NCI-H128 (cell line): ENCODE measurements around the gene CNIH4.
"Not testable (repeated sequence)": the region's sequence is repeated elsewhere in the genome, so short reads cannot be mapped to it uniquely, and the experiment has no call there.

ENCODE experiments used
- DNase-seq: peaks from one replicate; lab custom pipeline; 2025; ENCODE audit not compliant: unreplicated experiment; lab: John Stamatoyannopoulos, UW

Gene CNIH4

DNA sequence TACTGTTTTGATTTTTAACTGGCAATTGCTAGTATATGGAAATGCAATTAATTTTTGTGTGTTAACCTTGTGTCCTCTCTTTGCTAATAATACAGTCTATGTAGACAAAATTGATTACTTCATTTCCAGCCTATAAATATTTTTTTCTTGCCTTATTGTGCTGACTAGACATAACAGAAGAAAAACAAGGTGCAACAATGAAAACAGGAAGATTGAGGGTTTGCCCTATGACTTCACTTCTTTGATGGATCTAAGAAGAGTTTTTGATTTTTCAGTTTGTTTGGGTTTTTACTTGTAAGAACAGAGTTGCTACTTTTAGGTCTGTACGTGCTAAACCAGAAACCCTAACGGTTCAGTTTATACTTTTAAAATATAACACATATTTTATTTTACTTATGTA is 8.5 kb upstream of the CNIH4 start:
- DNase-seq = no peak

DNA sequence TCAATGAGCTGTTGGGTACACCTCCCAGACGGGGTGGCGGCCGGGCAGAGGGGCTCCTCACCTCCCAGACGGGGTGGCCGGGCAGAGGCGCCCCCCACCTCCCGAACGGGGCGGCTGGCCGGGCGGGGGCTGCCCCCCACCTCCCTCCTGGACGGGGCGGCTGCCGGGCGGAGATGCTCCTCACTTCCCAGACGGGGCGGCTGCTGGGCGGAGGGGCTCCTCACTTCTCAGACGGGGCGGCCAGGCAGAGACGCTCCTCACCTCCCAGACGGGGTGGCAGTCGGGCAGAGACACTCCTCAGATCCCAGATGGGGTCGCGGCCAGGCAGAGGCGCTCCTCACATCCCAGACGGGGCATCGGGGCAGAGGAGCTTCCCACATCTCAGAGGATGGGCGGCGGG is 7.0 kb upstream of the CNIH4 start:
- not testable (repeated sequence) for DNase-seq

DNA sequence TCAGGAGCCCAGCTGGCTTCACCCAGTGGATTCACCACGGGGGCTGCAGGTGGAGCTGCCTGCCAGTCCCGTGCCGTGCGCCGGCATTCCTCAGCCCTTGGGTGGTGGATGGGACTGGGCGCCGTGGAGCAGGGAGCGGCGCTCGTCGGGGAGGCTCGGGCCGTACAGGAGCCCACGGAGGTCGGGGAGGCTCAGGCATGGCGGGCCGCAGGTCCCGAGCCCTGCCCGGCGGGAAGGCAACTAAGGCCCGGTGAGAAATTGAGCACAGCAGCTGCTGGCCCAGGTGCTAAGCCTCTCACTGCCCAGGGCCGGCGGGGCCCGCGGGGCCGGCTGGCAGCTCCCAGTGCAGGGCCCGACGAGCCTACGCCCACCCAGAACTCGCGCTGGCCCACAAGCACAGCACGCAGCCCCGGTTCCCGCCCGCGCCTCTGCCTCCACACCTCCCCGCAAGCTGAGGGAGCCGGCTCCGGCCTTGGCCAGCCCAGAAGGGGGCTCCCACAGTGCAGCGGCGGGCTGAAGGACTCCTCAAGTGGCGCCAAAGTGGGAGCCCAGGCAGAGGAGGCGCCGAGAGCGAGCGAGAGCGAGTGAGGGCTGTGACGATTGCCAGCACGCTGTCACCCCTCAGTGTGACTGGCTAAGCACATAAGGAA is 4.1 kb upstream of the CNIH4 start:
- DNase-seq = not testable (repeated sequence)

DNA sequence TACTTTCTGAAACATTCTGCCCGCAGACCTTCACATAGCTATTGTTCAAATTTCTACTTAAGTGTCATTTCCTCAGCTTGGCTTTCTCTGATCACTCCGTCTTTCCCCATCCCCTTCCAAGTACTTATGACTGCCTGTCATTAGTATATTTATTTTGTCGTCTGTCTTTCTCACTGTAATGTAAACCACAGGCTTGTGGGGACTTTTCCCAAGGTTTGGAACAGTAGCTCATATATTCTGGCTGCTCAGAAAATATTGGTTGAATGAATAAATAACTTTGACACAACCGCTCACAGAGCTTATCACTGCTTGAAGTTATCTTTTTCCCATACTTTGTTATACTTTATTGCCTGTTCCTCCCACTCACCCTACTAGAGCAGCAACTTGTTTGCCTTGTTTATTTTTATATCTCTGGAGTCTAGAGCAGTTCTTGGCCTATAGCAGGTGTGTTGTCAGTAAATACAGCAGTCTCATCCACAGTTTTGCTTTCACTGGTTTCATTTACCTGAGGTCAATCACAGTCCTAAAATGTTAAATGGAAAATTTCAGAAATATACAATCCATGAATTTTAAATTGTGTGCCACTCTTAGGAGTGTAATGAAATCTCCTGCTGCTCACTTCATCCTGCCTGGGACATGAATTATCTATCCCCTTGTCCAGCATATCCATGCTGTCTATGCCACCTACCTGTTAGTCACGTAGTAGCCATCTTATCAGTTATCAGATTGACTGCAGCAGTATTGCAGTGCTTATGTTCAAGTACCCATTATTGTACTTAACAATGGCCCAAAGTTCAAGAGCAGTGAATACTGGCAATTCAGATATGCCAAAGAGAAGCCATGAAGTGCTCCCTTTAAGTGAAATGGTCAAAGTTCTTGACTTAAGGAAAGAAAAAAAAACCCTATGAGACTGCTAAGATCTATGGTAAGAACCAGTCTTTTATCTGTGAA is 2.4 kb upstream of the CNIH4 start:
- no peak for DNase-seq

DNA sequence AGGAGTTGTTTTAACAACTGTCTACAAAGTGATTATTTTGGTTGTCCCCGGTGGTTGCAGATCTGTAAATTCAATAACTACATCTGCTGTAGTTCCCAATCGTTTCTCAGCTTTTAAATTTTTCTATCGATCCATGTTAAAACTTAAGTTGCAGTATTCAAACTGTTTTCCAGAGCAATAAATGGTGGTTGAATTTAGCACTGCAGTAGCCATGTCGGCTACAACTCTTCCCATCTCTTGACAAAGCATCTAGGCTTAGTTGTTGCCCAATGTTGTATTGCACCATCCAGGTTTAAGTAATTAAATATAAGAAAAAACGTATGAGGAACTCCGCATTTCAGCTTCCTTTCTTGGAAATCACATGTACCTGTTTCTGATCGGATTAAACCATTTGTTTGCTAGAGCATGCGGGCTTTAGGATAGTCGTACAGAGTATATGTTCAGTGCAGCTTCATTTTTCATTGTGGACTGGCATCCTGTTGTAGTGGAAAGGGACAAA is 996 bp downstream of the CNIH4 start:
- no peak for DNase-seq

DNA sequence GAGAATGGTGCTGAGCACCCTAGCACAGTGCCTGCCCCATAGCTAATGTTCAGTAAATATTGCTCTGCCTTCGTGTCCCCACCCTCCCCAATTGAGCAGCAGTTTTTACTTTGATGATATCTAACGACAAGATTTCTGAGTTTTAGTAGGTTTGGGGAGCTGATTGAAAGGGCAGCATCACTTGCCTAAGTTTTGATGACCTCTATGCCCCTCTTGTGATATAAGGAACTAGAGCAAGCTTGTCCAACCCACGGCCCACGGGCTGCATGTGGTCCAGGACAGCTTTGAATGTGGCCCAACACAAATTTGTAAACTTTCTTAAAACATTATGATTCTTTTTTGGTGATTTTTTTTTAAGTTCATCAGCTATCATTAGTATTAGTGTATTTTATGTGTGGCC is 1.6 kb downstream of the CNIH4 start:
- DNase-seq = no peak

DNA sequence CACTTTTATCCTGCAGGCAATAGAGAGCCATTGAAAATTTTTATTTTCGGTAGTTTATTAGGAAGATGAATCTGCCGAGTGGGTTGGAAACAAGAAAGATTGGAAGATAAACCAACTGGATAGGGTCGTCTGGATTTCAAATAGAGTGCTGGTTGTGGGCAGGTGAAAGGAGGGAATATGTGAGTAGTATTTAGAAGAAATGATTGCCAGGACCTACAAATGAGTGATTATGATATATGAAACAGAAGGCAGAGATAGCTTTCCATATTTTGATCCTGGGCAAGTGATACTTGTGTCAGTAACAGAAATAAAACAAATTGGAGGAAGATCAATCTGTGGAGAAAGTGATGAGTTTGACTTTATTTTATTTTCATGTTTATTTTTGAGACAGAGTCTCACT is 2.5 kb downstream of the CNIH4 start:
- DNase-seq = no peak

DNA sequence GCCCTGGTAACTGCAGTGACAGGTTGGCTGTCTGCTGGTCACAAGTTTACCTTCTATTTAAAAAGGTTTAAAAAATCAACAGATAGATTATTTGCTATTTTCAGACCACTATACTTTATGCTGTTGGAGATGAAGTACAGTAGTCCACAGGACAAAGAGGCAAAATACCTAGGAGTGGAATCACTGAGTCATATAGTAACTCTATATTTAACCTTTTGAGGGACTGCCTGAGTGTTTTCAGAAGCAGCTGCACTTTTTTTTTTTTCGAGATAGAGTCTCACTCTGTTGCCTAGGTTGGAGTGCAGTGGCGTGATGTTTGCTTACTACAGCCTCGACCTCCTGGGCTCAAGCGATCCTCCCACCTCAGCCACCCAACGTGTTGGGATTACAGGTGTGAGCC is 11.7 kb downstream of the CNIH4 start:
- no peak for DNase-seq

DNA sequence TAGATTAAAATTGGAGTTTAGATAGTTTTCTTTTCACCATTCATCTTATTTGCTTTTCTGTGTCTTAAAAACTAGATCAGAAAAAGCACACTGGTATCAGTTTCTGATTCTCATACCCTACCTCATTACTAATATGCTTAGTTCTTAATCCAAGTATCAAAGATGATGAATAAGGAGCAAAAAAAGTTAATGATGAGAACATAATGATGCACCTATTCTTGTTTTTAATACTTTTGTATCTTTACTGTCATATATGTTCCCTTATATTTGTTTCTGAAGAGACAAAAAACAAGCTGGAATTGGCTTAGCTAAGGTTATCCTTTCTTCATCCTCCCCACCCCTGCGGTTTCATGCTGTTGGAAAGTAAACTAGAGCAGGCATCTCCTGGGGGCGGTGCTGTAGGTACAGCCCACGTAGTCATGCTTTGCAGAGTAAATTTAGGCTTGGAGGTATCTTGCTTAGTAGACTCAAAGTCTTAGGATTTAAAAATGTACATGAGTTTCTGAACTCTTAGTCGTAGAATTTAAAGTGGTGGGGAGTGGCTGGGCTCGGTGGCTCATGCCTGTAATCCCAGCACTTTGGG is 16.4 kb downstream of the CNIH4 start:
- DNase-seq = no peak

DNA sequence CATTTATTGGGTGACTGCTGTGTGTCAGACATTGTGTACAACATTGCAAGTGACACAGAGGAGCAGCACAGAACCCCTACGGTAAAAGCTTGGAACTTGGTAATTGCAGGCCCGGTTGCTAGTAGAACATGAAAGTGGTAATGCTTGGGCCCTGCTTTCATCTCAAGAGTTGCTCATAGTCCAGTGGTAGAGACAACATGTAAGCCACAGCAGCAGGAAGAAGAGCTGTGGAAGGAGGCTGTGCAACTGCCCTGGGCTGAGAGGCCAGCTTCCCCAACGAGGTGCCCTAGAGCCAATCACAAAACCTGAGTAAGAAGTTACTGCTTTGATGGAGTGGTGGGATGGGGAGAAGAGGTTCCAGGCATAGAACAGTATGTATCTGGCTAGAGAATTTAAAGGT is 18.4 kb downstream of the CNIH4 start:
- DNase-seq = no peak

DNA sequence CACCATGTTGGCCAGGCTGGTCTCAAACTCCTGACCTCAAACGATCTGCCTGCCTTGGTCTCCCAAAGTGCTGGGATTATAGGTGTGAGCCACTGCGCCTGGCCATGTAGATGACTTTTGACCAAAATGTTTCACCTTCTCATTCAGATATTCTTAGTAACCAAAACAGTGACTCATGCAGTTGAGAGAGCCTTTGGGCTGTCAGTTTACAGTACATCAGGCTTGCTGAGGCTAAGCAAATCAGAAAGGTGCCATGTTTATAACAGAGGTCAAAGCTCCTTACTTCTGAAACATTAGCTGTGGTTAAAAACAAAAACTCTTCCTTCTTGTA is 21.0 kb downstream of the CNIH4 start:
- no peak for DNase-seq

DNA sequence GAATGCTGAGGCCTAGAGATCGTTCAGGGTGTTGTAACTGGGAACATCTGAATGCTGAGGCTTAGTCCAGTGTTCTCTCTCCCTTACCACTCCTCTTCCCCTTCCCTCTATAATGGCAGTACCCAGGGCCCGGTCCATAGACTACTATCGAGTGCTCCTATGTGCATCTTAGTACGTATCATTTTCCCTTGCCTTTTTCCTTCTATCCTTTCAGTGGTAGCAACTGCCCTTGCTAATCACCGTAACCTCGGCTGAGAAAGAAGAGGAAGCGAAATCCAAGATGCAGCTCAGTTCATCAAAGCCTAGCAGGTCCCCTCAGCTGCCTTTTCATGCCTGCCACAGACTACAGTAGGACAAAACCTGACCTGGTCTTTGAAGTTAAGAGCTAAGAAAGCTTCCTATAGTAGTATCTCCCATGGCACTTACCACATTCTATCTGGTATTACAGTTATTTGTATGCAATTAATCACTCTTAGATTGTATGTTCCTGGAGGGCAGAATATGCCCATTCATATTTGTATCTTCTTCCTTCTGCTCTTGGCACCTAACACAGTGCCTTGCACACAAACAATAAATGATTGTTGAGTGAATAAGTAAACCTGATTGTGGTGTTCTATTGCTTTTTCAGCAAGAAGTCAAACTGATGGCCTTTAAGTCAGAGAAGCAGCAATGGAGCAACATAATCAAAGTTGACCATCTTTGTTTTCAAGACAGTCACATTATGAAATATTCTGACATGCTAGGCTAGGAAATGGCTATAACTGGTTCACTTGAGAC is 22.4 kb downstream of the CNIH4 start:
- DNase-seq = no peak

DNA sequence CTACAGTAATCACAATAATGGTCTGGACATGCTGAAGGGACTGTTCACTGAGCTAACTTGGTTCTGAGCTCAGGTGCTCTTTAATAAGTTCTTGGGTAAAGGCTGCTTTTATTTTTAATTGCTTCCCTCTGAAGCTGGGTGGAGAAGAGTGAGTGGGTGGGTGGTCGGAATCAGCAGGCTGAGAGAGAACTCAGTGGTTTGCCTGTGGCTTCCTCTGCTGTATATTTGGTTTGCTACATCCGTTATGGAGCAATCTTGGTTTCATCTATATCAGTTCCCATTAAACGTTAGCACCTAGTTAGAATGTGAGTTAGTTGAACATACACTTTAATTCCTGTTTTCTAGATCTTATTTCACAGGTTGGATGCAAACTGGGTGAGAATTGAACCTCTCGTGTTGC is 23.3 kb downstream of the CNIH4 start:
- no peak for DNase-seq

DNA sequence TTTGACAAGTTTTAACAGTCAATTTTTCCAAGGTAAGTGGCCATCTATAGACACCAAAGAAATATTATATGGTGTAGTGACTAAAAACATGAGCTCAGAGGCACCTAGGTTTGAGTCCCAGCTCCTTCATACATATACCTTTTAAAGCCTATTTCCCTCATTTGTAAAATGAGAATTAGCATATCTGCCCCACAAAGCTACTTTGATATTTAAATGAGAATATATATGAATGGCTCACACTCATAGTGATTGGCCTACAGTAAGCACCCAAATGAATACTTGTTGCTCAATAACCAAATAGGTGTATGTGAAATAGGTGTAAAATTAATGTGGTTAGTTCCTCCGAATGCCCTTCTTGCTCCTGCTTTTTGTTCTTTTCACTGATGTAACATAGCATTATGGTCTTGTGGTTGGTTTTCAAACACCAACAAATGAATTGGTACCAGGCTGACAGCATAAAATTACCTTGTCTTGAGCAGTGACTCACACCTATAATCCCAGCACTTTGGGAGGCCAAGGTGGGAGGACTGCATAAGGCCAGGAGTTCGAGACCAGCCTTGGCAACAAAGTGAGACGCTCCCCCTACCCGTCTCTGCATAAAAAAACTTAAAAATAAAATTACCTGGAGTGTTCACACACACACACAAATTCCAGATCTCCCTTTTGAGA is 25.3 kb downstream of the CNIH4 start:
- DNase-seq = no peak

DNA sequence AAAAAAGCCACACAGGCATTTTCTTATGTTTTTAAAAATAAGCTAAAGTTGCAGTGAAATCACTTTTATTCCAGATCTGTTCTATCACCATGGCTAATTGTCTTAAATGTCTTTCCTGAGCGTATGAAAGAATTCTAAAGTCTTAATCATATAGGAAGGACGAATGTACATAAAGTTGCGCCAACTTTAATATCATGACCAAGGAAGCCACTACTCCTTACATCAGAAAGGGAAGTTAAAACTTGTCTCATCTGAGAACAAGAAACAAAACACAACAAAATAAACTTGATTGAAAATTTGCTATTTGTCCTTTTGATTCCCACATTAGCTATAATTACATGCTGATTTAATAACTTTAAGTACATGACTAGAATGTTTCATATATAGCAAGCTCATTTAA is 26.5 kb downstream of the CNIH4 start:
- DNase-seq = no peak

DNA sequence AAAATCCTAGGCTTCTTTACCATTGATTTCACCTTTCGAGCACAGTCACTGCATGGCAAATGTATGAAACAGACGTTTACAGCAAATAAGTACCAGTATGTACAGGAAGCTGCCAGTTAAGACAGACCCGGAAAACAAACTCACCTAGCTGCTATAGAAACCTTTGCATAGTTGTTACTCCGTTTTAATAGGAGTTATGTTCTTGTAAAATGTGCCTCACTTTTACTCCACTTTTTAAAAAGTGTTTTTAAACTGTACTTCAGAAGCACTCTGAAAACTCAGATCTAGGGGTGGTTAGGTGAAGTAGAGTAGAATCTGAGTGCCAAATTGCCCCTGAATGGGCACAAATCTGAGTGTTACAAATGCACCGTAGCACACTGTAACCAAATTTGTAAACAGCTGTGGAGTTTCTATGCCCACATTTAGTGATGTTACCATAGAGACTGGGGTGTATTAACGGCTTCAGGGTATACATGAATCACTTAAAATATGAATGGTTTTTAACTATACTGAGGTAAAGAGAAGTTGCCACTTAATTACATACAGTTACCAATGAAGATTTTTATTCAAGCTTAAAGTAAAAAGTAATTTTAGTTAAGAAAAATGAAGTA is 30.7 kb downstream of the CNIH4 start:
- DNase-seq = no peak

DNA sequence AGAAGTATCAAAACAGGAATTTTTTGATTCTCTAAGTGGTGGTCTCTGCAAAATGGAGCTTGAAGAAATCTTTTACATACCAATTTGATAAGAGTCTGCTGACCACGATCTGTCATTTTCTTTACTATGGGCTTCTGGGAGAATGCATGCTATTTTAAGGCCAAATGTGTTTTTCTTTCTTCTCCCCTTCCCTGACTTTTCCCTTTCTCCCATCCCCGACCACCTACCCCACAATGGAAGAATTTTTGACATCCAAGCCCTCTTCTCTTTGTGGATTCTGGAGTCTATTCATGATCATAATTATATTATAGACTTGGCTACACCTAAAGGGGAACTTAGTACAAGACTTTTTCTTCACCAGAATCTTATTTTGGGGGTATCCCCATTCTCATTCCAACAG is 31.3 kb downstream of the CNIH4 start:
- DNase-seq = no peak

DNA sequence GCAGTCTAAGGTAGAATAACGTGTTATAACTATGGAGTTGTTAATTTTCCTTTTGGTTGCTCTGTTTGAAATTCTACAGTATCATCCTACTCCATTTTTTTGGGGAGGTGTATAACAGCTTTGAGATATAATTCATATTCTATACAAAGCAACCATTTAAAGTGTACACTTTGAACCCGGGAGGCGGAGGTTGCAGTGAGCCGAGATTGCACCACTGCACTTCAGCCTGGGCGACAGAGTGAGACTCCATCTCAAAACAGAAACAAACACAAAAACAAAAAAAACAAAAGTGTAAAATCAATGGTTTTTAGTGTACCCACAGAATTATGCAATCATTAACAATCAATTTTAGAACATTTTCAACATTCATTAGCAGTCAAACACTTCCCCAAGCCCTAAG is 33.8 kb downstream of the CNIH4 start:
- no peak for DNase-seq

DNA sequence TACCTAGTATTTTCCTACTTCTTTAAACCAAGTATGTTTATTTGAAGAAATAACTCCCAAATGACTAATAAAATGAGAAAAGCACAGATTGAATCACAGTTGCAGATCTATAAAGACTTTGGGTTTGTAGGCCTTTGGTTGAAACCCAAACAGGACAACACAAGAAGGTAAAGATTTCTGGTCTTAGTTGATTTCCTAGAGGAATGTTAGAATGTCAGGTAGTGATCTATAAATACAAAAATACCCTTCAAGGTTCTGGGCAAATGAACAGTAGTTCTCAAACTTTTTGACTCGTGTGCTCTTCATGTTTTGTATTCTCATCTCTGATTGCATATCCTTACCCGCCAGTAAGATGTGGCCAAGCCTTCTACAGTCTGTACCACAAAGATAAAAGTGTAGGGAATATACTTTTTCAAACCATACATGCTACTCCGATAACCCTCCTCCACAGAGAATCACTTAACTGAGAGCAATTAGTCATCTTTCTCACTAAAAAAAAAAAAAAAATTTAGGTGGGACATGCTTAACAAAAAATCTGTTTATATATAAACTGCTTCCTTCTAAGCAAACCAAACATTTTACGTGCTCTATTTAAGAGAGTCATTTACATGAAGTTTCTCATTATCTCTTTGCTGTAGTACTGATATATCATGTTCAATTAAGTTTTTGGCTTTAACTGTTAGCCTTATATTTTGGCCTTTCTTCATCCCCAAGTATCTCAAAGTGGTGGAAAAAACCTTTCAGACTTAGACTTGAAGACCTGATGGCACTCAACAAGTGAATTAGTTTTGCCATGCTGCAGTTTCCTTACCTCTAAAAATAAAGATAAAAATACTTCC is 36.0 kb downstream of the CNIH4 start:
- DNase-seq = no peak

DNA sequence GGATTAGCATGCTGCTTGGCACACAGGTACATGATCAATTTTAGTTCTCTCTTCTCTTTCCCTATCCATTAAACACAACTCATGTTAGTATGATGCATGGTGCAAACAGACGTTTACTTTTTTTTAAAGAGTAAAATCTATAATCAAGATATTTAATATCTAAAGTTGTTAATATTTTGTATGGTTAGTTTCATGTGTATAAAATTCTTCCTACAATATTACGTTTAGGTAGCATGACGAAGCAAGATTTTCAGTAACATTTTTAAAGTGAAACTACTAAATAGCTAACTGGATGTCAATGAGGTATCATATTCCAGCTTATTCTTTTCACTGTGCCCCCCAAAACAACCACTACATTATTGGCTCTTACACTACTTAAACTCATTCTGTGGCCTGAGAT is 36.6 kb downstream of the CNIH4 start:
- no peak for DNase-seq
